K562 (cell line): ENCODE data around the gene TAX1BP1. TPM values are rescaled to one million over a fixed set of nuclear protein-coding genes. Genes with fewer than 3 reads are reported as not detected.
A peak's percentile ranks its signal among the peaks of the same experiment; 100 is the strongest.

ENCODE experiments used
- ATAC-seq: fragments of 200-7000 bp; cut with Tn5 transposase; 3 replicates; pipeline ENCODE4 v1.9.1; 2020; ENCODE audit warnings: moderate library complexity
- BruUV-seq: library from RNA; stranded (reverse); fragments of 400-500 nt; replicated peaks from 2 replicates; lab custom pipeline; 2021; lab: Mats Ljungman, UMichigan
- CTCF ChIA-PET: fragments of 300-600 bp; formaldehyde crosslinking; extraction: SDS; loops from one replicate; lab custom pipeline; 2021; ENCODE audit warnings: low intra/inter-chr PET ratio; lab: Yijun Ruan, JAX
- POLR2A ChIA-PET: fragments of 300-600, 350-650 bp; sonication (Branson Sonifier 250); formaldehyde crosslinking; extraction: SDS; loops from one replicate; lab custom pipeline; 2021; ENCODE audit warnings: antibody characterized with exemption, inconsistent platforms; lab: Yijun Ruan, JAX
- DNase-seq, 4 experiments: peaks; one replicate each; pipeline versions ENCODE4 v3.0.0 to v3.0.0-alpha.2; 2011 to 2018; ENCODE audit warnings: low spot score in 3 of 4, mixed read lengths in 3 of 4; ENCODE audit errors: extremely low read depth in 1 of 4
- FAIRE-seq: peaks from 2 replicates; lab custom pipeline; 2011; peaks lifted over from hg19 to GRCh38; lab: Jason Lieb, UNC
- H2AFZ ChIP-seq: 2 replicates; pipeline ENCODE4 v1.6.0; 2011; ENCODE audit warnings: low read depth, low read length, control low read depth, inconsistent platforms
- H3K27ac ChIP-seq: fragments of 200-600 bp; 3 replicates; pipeline ENCODE4 v1.8.0; 2011; ENCODE audit warnings: low read depth, mild to moderate bottlenecking, control low read depth, inconsistent platforms, low read length, moderate library complexity, mixed read lengths; ENCODE audit errors: extremely low read depth
- H3K27me3 ChIP-seq, 2 experiments: fragments of 300-600 bp in 1 of 2; 2 replicates in 1 of 2; 3 replicates in 1 of 2; pipeline versions ENCODE4 v1.6.0 to v1.8.0; 2011; ENCODE audit warnings: inconsistent platforms in 2 of 2, low read length in 2 of 2, mild to moderate bottlenecking in 1 of 2, mixed read lengths in 1 of 2, moderate library complexity in 1 of 2; ENCODE audit not compliant: control insufficient read depth in 2 of 2, insufficient read depth in 2 of 2
- H3K36me3 ChIP-seq: fragments of 300-600 bp; 3 replicates; pipeline ENCODE4 v1.8.0; 2011; ENCODE audit warnings: mild to moderate bottlenecking, low read length, inconsistent platforms; ENCODE audit not compliant: control insufficient read depth, insufficient read depth
- H3K4me1 ChIP-seq, 2 experiments: fragments of 200-600 bp in 1 of 2; replicated peaks in 1 of 2; 2 replicates in 1 of 2; 3 replicates in 1 of 2; pipeline versions ENCODE4 v1.5.1 to v1.8.0; 2011; ENCODE audit warnings: inconsistent platforms in 2 of 2, low read length in 2 of 2, mild to moderate bottlenecking in 1 of 2, mixed read lengths in 1 of 2, moderate library complexity in 1 of 2; ENCODE audit not compliant: control insufficient read depth in 2 of 2, insufficient read depth in 2 of 2
- H3K4me2 ChIP-seq: 2 replicates; pipeline ENCODE4 v1.6.1; 2011; ENCODE audit warnings: low read length, control low read depth, inconsistent platforms, mixed read lengths; ENCODE audit not compliant: insufficient read depth
- H3K4me3 ChIP-seq: fragments of 200-600 bp; sonication (generic), shearing (Covaris generic); 2 replicates; pipeline ENCODE4 v1.5.1; 2016; ENCODE audit warnings: control low read depth, inconsistent platforms
- H3K79me2 ChIP-seq: fragments of 200-600 bp; 3 replicates; pipeline ENCODE4 v1.8.0; 2011; ENCODE audit warnings: low read length, inconsistent platforms; ENCODE audit not compliant: control insufficient read depth, insufficient read depth
- H3K9ac ChIP-seq, 2 experiments: 2 replicates each; pipeline versions ENCODE4 v1.6.0 to v1.6.1; 2011; ENCODE audit warnings: low read depth in 2 of 2, low read length in 2 of 2, control low read depth in 1 of 2, inconsistent platforms in 1 of 2, mild to moderate bottlenecking in 1 of 2, mixed read lengths in 1 of 2; ENCODE audit not compliant: insufficient read depth in 1 of 2
- H3K9me1 ChIP-seq: one replicate; pipeline ENCODE4 v1.6.0; 2011; ENCODE audit warnings: inconsistent platforms, mild to moderate bottlenecking, low read length, moderate library complexity; ENCODE audit not compliant: control insufficient read depth, insufficient read depth
- H3K9me3 ChIP-seq: replicated peaks from 2 replicates; pipeline ENCODE4 v1.5.1; 2011; ENCODE audit warnings: low read depth, low read length, inconsistent platforms; ENCODE audit not compliant: control insufficient read depth, insufficient read depth
- H4K20me1 ChIP-seq: replicated peaks from 2 replicates; pipeline ENCODE4 v1.6.1; 2011; ENCODE audit warnings: low read length, inconsistent platforms, mixed read lengths; ENCODE audit not compliant: control insufficient read depth, insufficient read depth
- FOS ChIP-seq: IDR thresholded peaks from 3 replicates; pipeline ENCODE4 v1.6.1; 2011; ENCODE audit not compliant: insufficient read length; ENCODE audit errors: extremely low read depth
- NRF1 ChIP-seq, 2 experiments: fragments of 450-650 bp; IDR thresholded peaks in 1 of 2; conservative IDR thresholded peaks in 1 of 2; 2 replicates each; pipeline ENCODE4 v1.6.1; 2014; ENCODE audit warnings: mild to moderate bottlenecking in 2 of 2
- WGBS: fragments of 100-300 bp; shearing (Covaris generic); methylation state at CpG from one replicate; pipeline ENCODE4 v1.1.6; 2016; ENCODE audit warnings: low coverage, mixed read lengths; ENCODE audit not compliant: insufficient coverage; ENCODE audit errors: missing lambda C conversion rate; 5-methylcytosine and 5-hydroxymethylcytosine counted together
- in situ Hi-C: fragments of 300-500 bp; cut with MboI; formaldehyde crosslinking; loops from 4 replicates; pipeline ENCODE4 v1.15.0; 2018; ENCODE audit warnings: inconsistent platforms, mixed read lengths
- intact Hi-C: fragments of 100-400 bp; cut with micrococcal nuclease; formaldehyde crosslinking; loops from 2 replicates; pipeline ENCODE4 v1.14.2; 2022
- polyA plus RNA-seq, 8 experiments: library from polyadenylated mRNA; depleted of rRNA in 4 of 8; stranded (reverse) in 5 of 8; unstranded in 3 of 8; fragments of >200 nt; fragmentation: Nextera tagmentation in 2 of 8; fragmentation: Illumina TruSeq in 1 of 8; extraction: Ambion mirVana in 2 of 8; extraction: Trizol in 1 of 8; gene quantifications; 2 replicates each; pipeline versions ENCODE4 v1.2.1 to v1.2.3, GENCODE V29; 2011 to 2014; ENCODE audit warnings: inconsistent platforms in 1 of 8, missing spikeins in 1 of 8
- total RNA-seq, 7 experiments: library from RNA; depleted of rRNA in 6 of 7; stranded (reverse); fragments of >200 nt in 6 of 7; fragmentation: Illumina TruSeq in 2 of 7; extraction: Trizol in 2 of 7; gene quantifications; 2 replicates each; pipeline versions ENCODE4 v1.2.1 to v1.2.3, GENCODE V29; 2011 to 2021; ENCODE audit warnings: low replicate concordance in 1 of 7
- TF ChIP-seq, protein P1 (sequence below): fragments of 250-450 bp; sonication (Bioruptor Pico); IDR thresholded peaks from 2 replicates; pipeline ENCODE4 v1.5.0; 2021; ENCODE audit warnings: mild to moderate bottlenecking, moderate library complexity
- TF ChIP-seq, protein P2 (sequence below): fragments of 250-450 bp; sonication (Bioruptor Pico); IDR thresholded peaks from 2 replicates; pipeline ENCODE4 v1.6.1; 2021; ENCODE audit warnings: mild to moderate bottlenecking

The TAX1BP1 gene
- total and polyA plus RNA-seq, 9 of the 15 experiments (the other 6 are each of a cell fraction or from before 2014, with no cell fraction given): 49.0 to 119 (median 75.9) TPM

GRCh38 chr7:27727058-27727457 lies 12.9 kb upstream of the TAX1BP1 start (continued):
- TF ChIP-seq, protein P1, sequence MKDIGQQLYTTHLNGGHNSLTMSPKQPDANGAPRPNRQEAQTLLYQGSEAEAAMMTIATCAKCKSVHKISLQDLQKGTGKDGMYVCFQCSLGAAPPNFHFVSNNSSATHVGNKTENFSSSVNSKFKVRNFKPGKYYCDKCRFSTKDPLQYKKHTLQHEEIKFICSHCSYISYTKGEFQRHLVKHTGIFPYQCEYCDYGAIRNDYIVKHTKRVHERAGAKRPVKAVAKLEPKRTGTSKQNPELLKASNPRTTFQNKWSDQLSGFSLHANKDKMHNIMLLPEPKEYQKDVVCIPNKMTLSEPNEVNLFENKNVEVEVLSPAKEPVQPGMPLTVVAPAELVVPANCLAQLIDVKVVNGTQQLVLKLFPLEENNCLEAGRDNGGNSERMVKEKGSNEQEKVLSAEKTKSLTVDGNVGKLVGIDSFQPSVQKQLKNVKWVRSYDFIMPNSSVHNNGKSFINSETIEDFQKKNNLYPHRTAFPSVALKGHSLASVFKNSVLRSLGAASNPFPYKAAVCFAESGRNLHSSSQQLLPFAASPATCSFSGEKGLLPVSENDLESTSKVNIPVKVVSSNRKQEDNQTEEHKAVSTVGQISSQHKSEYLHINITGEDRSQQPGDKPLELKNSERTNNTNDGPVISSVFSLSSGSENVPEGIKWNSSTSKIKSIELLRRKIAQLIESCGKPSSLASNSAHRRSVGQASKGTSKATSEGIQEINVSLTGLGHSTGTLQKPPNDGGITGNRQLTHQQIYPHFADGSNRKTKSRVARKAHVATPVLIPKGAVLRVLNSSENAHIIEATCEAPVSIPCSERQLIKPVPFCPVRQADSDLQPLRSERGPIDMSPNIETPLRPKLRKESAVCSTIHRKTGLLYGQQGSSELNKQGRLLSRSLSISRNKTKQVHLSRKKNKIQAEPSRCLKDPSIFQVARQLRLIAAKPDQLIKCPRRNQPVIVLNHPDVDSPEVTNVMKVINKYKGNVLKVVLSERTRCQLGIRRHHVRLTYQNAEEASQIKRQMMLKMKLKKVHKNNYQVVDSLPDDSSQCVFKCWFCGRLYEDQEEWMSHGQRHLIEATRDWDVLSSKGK (CRISPR knock-in tag): no peak
- no peak for TF ChIP-seq FOS

DNA sequence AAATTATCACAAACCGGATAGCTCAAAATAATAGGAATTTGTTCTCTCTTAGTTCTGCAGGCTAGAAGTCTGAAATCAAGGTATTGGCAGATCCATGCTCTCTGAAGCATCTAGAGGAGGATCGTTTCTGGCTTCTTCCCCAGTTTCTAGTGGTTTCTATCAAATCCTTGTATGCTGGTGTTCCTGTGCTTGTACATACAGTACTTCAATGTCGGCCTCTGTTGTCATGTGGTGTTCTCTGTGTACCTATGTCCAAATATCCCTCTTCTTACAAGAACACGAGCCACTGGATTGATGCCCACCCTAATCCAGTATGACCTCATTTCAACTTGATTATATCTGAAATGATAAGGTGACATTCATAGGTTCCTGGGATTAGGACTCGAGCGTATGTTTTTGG lies 9.8 kb upstream of the TAX1BP1 start:
- intact Hi-C loops: no loop called here

More for the DNA sequence above, 9.8 kb upstream of the TAX1BP1 start:
- Histone ChIP-seq H3K9me1 (no peaks in the 10 kb centered on the region), H3K4me3 (no peak overlapping the region), H3K9me3 (no peaks in the 10 kb centered on the region), H2AFZ (0 out of 2 replicates have a peak overlapping the region, but pooled peaks have one; percentile 1), H3K27me3 (no peaks in the 10 kb centered on the region), H3K36me3 (no peaks in the 10 kb centered on the region), H3K79me2 (no peaks in the 10 kb centered on the region), H3K9ac (no peak overlapping the region)
- no peak for FAIRE-seq
- no peak for ATAC-seq
- CTCF ChIA-PET: no interaction called here
- 30% methylated on average over 6 of the region's 6 CpGs for WGBS
- BruUV-seq: no TSS peak
- in situ Hi-C loops: no loop called here
- TF ChIP-seq, protein P2, sequence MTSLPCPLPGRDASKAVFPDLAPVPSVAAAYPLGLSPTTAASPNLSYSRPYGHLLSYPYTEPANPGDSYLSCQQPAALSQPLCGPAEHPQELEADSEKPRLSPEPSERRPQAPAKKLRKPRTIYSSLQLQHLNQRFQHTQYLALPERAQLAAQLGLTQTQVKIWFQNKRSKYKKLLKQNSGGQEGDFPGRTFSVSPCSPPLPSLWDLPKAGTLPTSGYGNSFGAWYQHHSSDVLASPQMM (CRISPR knock-in tag): no peak
- TF ChIP-seq NRF1 (conservative IDR thresholded peaks at IDR 0.05 in 1 of 2, IDR thresholded peaks at IDR 0.05 in 1 of 2): no peak
- TF ChIP-seq, all 486 proteins: peak for 0
- Histone ChIP-seq H3K27ac (no peak overlapping the region), H4K20me1 (no peaks in the 10 kb centered on the region), H3K4me2 (no peak overlapping the region), H3K4me1 (peaks cover 0 to 9% of the 10 kb centered on the region in 2 experiments; a peak in 2 of 5 replicates)
- no peak for DNase-seq
- POLR2A ChIA-PET: interaction anchor here (1.6 kb wide), 1 partner anchor 11 kb away, joined by 4 read pairs; no protein-coding TSS in a partner anchor
